WTC11 (cell line): Measurements from ENCODE around the gene RBFOX2. TPM values are rescaled to one million over a fixed set of nuclear protein-coding genes. Genes with fewer than 3 reads are reported as not detected.

Experiments
- ATAC-seq: fragments of 200-7000 bp; cut with Tn5 transposase; 2 replicates; pipeline ENCODE4 v1.10.0; 2021; ENCODE audit warnings: mild to moderate bottlenecking, moderate library complexity
- CTCF ChIA-PET: fragments of 300-600 bp; sonication (Branson Sonifier 250); formaldehyde crosslinking; loops from one replicate; lab custom pipeline; 2021; ENCODE audit warnings: antibody characterized with exemption; lab: Charles Lee
- POLR2A ChIA-PET: fragments of 350-600 bp; sonication (Branson Sonifier 250); formaldehyde crosslinking; loops from one replicate; lab custom pipeline; 2021; ENCODE audit warnings: antibody characterized with exemption; lab: Charles Lee
- DNase-seq: peaks from one replicate; pipeline ENCODE4 v3.0.0; 2021; ENCODE audit warnings: low spot score
- H3K27ac Mint-ChIP-seq: 2 replicates; pipeline ENCODE4 v1.8.0; 2021; ENCODE audit warnings: mixed read lengths
- H3K27me3 Mint-ChIP-seq: 2 replicates; pipeline ENCODE4 v1.8.0; 2021; ENCODE audit warnings: low read depth, mild to moderate bottlenecking, moderate library complexity, mixed read lengths
- H3K36me3 Mint-ChIP-seq: 2 replicates; pipeline ENCODE4 v1.8.0; 2021; ENCODE audit warnings: mixed read lengths
- H3K4me1 Mint-ChIP-seq: 2 replicates; pipeline ENCODE4 v1.8.0; 2022; ENCODE audit warnings: mixed read lengths
- H3K4me3 Mint-ChIP-seq: 2 replicates; pipeline ENCODE4 v1.8.0; 2021; ENCODE audit warnings: mild to moderate bottlenecking, moderate library complexity, mixed read lengths
- H3K9me3 Mint-ChIP-seq: 2 replicates; pipeline ENCODE4 v1.8.0; 2021; ENCODE audit warnings: mixed read lengths
- FOXK1 ChIP-seq: sonication (generic); formaldehyde crosslinking; IDR thresholded peaks from 2 replicates; pipeline ENCODE4 v1.8.0; 2022; ENCODE audit warnings: mild to moderate bottlenecking, moderate library complexity, missing genetic modification reagents
- GTF2I ChIP-seq: fragments of 250-450 bp; sonication (Bioruptor Pico); conservative IDR thresholded peaks from 2 replicates; pipeline ENCODE4 v1.4.0; 2021; ENCODE audit warnings: mild to moderate bottlenecking
- KAT7 ChIP-seq: sonication (generic); formaldehyde crosslinking; IDR thresholded peaks from 2 replicates; pipeline ENCODE4 v1.8.1; 2023; ENCODE audit warnings: missing genetic modification reagents, mild to moderate bottlenecking, borderline replicate concordance
- NR2C2 ChIP-seq: sonication (generic); formaldehyde crosslinking; IDR thresholded peaks from 2 replicates; pipeline ENCODE4 v1.8.0; 2022; ENCODE audit warnings: mild to moderate bottlenecking, missing genetic modification reagents
- RELA ChIP-seq: sonication (generic); formaldehyde crosslinking; IDR thresholded peaks from 2 replicates; pipeline ENCODE4 v1.8.1; 2022; ENCODE audit warnings: missing genetic modification reagents, mild to moderate bottlenecking, borderline replicate concordance
- RORB ChIP-seq: fragments of 250-450 bp; sonication (Bioruptor Pico); IDR thresholded peaks from 2 replicates; pipeline ENCODE4 v1.9.0; 2021; ENCODE audit warnings: mild to moderate bottlenecking
- SP1 ChIP-seq: sonication (generic); formaldehyde crosslinking; conservative IDR thresholded peaks from 2 replicates; pipeline ENCODE4 v1.8.1; 2022; ENCODE audit warnings: missing genetic modification reagents
- TEAD4 ChIP-seq: sonication (generic); formaldehyde crosslinking; IDR thresholded peaks from 2 replicates; pipeline ENCODE4 v1.8.0; 2022; ENCODE audit warnings: mild to moderate bottlenecking, missing genetic modification reagents
- ZNF121 ChIP-seq: sonication (generic); formaldehyde crosslinking; IDR thresholded peaks from 2 replicates; pipeline ENCODE4 v1.8.0; 2023; ENCODE audit warnings: missing genetic modification reagents
- ZNF263 ChIP-seq: sonication (generic); formaldehyde crosslinking; IDR thresholded peaks from 2 replicates; pipeline ENCODE4 v1.8.1; 2022; ENCODE audit warnings: low read depth, mild to moderate bottlenecking, moderate library complexity, missing genetic modification reagents
- ZNF317 ChIP-seq: sonication (generic); formaldehyde crosslinking; IDR thresholded peaks from 2 replicates; pipeline ENCODE4 v1.8.1; 2023; ENCODE audit warnings: low read depth, mild to moderate bottlenecking, moderate library complexity, missing genetic modification reagents, borderline replicate concordance
- ZNF423 ChIP-seq: fragments of 250-450 bp; sonication (Bioruptor Pico); IDR thresholded peaks from 2 replicates; pipeline ENCODE4 v2.1.2; 2022; ENCODE audit warnings: mild to moderate bottlenecking, moderate library complexity
- total RNA-seq: library from RNA; stranded (reverse); gene quantifications from 3 replicates; pipeline ENCODE4 v1.2.3, GENCODE V29; 2021
- TF ChIP-seq, protein P1 (sequence below): fragments of 200-600 bp; IDR thresholded peaks from 2 replicates; pipeline ENCODE4 v1.8.0; 2022; ENCODE audit warnings: antibody characterized with exemption
- TF ChIP-seq, protein P2 (sequence below): fragments of 250-450 bp; sonication (Bioruptor Pico); IDR thresholded peaks from 2 replicates; pipeline ENCODE4 v1.9.0; 2021; ENCODE audit warnings: moderate library complexity, mild to moderate bottlenecking, inconsistent platforms, borderline replicate concordance
- TF ChIP-seq, protein P3 (sequence below): sonication (generic); formaldehyde crosslinking; IDR thresholded peaks from 2 replicates; pipeline ENCODE4 v1.8.0; 2022; ENCODE audit warnings: mild to moderate bottlenecking, missing genetic modification reagents
- TF ChIP-seq, protein P4 (sequence below): sonication (generic); formaldehyde crosslinking; IDR thresholded peaks from 2 replicates; pipeline ENCODE4 v1.8.1; 2022; ENCODE audit warnings: mild to moderate bottlenecking, missing genetic modification reagents, moderate library complexity, borderline replicate concordance
- TF ChIP-seq, protein P5 (sequence below): fragments of 250-450 bp; sonication (Bioruptor Pico); conservative IDR thresholded peaks from 2 replicates; pipeline ENCODE4 v1.9.0; 2021; ENCODE audit warnings: mild to moderate bottlenecking
- TF ChIP-seq, protein P6 (sequence below): fragments of 250-450 bp; sonication (Bioruptor Pico); IDR thresholded peaks from 2 replicates; pipeline ENCODE4 v1.9.0; 2021; ENCODE audit warnings: mild to moderate bottlenecking, borderline replicate concordance
- TF ChIP-seq, protein P7 (sequence below): sonication (generic); formaldehyde crosslinking; IDR thresholded peaks from 2 replicates; pipeline ENCODE4 v1.8.1; 2023; ENCODE audit warnings: mild to moderate bottlenecking, missing genetic modification reagents, moderate library complexity

Gene RBFOX2
- total RNA-seq, 1 experiment from 2014 or later = 107 TPM

DNA sequence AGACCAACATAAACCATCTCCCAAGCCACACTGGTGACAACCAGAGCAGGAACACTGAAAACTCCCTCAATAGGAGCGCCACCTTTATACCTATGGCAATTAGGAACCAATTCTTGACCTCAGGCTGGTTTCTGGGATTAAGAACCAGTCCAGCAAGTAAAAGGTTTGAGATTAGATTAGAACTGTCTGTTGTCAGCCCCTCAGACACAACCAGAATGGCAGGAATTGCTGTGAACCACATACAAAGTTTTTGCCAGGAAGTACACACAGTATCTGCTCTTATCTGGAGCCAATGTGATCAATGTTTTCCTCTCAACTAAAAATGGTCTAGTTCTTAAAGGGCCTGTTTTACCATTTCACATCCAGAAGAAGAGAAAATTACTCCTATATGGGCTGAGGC, 55.2 kb downstream of the RBFOX2 start:
- H3K9me3 Mint-ChIP-seq = no peaks in the 10 kb centered on the region
- H3K36me3 Mint-ChIP-seq = no peaks in the 10 kb centered on the region
- ChIA-PET POLR2A (interaction anchor here (0.5 to 0.6 kb wide), 2 partner anchors 172 to 209 kb away, joined by 3 to 9 read pairs; no protein-coding TSS in a partner anchor), CTCF (interaction anchor here (1.6 kb wide), 1 partner anchor 92 kb away, joined by 6 read pairs; no protein-coding TSS in a partner anchor)
- no peak overlapping the region for H3K27ac Mint-ChIP-seq
- no peaks in the 10 kb centered on the region for H3K27me3 Mint-ChIP-seq
- DNase-seq (no peak), ATAC-seq (no peak)
- TF ChIP-seq ZNF263 (CRISPR knock-in tag) (no peak), RORB (CRISPR knock-in tag) (no peak), ZNF121 (CRISPR knock-in tag) (no peak), RELA (CRISPR knock-in tag) (no peak), GTF2I (CRISPR knock-in tag) (no peak), KAT7 (CRISPR knock-in tag) (no peak), ZNF317 (CRISPR knock-in tag) (no peak), NR2C2 (no peak), SP1 (no peak), ZNF423 (CRISPR knock-in tag) (no peak), FOXK1 (no peak), TEAD4 (CRISPR knock-in tag) (no peak)
- TF ChIP-seq, protein P1, sequence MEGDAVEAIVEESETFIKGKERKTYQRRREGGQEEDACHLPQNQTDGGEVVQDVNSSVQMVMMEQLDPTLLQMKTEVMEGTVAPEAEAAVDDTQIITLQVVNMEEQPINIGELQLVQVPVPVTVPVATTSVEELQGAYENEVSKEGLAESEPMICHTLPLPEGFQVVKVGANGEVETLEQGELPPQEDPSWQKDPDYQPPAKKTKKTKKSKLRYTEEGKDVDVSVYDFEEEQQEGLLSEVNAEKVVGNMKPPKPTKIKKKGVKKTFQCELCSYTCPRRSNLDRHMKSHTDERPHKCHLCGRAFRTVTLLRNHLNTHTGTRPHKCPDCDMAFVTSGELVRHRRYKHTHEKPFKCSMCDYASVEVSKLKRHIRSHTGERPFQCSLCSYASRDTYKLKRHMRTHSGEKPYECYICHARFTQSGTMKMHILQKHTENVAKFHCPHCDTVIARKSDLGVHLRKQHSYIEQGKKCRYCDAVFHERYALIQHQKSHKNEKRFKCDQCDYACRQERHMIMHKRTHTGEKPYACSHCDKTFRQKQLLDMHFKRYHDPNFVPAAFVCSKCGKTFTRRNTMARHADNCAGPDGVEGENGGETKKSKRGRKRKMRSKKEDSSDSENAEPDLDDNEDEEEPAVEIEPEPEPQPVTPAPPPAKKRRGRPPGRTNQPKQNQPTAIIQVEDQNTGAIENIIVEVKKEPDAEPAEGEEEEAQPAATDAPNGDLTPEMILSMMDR = no peak
- TF ChIP-seq, protein P2, sequence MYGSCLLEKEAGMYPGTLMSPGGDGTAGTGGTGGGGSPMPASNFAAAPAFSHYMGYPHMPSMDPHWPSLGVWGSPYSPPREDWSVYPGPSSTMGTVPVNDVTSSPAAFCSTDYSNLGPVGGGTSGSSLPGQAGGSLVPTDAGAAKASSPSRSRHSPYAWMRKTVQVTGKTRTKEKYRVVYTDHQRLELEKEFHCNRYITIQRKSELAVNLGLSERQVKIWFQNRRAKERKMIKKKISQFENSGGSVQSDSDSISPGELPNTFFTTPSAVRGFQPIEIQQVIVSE = no peak
- TF ChIP-seq, protein P3, sequence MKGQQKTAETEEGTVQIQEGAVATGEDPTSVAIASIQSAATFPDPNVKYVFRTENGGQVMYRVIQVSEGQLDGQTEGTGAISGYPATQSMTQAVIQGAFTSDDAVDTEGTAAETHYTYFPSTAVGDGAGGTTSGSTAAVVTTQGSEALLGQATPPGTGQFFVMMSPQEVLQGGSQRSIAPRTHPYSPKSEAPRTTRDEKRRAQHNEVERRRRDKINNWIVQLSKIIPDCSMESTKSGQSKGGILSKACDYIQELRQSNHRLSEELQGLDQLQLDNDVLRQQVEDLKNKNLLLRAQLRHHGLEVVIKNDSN (CRISPR knock-in tag) = no peak
- TF ChIP-seq, protein P4, sequence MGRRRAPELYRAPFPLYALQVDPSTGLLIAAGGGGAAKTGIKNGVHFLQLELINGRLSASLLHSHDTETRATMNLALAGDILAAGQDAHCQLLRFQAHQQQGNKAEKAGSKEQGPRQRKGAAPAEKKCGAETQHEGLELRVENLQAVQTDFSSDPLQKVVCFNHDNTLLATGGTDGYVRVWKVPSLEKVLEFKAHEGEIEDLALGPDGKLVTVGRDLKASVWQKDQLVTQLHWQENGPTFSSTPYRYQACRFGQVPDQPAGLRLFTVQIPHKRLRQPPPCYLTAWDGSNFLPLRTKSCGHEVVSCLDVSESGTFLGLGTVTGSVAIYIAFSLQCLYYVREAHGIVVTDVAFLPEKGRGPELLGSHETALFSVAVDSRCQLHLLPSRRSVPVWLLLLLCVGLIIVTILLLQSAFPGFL (CRISPR knock-in tag) = no peak
- H3K4me1 Mint-ChIP-seq = peaks cover 72% of the 10 kb centered on the region
- no peak overlapping the region for H3K4me3 Mint-ChIP-seq

DNA sequence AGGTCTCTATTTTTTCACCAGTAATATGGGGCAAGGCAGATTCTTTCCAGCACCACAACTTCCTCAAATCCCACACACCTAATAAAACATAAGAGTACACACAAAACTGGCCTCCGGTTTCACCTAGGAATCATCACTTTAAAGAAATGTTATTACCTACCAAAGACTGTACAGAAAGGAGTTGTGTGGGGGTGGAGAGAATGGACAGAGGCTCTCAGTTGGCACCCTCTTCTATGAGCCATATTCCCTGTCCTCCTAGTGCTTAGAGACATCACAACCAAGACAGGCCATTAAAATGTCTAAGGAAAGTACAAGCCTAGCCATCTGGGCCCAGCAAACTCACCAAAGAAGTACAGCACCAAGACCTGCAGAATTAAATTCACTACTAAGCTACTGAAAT, 56.1 kb downstream of the RBFOX2 start:
- CTCF ChIA-PET = no interaction called here
- Mint-ChIP-seq H3K4me1 (peaks cover 68% of the 10 kb centered on the region), H3K36me3 (no peaks in the 10 kb centered on the region), H3K27ac (peak overlapping the region; percentile 57; the same call in 1 of the 2 replicates)
- no peak for ATAC-seq
- TF ChIP-seq, protein P5, sequence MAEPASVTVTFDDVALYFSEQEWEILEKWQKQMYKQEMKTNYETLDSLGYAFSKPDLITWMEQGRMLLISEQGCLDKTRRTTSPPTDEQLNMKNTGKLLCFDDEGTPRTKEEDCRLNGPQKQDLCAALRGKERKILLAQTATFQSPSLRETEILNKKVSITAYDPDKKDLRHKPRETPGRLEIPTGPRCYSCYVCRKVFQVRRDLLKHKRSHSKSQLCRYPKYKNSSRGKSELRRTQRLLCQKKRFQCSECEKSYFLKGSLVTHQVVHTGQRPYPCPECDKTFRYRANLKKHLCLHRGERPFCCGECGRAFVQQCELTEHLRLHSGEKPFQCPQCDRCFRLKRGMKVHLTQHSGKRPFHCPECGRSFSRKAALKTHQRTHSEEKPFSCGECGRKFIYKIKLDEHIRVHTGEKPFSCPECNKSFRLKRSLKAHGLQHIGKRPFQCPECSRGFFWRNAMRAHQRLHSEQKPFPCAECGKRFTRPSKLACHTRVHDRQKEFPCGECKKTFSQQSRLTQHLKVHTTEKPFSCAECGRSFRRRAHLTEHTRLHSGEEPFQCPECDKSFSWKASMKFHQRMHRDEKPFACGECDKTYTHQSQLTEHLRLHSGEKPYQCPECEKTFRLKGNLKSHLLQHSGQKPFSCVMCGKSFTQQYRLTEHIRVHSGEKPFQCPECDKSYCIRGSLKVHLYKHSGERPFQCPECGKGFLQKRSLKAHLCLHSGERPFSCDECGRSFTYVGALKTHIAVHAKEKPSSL (CRISPR knock-in tag) = no peak
- TF ChIP-seq RORB (CRISPR knock-in tag) = no peak
- TF ChIP-seq, protein P6, sequence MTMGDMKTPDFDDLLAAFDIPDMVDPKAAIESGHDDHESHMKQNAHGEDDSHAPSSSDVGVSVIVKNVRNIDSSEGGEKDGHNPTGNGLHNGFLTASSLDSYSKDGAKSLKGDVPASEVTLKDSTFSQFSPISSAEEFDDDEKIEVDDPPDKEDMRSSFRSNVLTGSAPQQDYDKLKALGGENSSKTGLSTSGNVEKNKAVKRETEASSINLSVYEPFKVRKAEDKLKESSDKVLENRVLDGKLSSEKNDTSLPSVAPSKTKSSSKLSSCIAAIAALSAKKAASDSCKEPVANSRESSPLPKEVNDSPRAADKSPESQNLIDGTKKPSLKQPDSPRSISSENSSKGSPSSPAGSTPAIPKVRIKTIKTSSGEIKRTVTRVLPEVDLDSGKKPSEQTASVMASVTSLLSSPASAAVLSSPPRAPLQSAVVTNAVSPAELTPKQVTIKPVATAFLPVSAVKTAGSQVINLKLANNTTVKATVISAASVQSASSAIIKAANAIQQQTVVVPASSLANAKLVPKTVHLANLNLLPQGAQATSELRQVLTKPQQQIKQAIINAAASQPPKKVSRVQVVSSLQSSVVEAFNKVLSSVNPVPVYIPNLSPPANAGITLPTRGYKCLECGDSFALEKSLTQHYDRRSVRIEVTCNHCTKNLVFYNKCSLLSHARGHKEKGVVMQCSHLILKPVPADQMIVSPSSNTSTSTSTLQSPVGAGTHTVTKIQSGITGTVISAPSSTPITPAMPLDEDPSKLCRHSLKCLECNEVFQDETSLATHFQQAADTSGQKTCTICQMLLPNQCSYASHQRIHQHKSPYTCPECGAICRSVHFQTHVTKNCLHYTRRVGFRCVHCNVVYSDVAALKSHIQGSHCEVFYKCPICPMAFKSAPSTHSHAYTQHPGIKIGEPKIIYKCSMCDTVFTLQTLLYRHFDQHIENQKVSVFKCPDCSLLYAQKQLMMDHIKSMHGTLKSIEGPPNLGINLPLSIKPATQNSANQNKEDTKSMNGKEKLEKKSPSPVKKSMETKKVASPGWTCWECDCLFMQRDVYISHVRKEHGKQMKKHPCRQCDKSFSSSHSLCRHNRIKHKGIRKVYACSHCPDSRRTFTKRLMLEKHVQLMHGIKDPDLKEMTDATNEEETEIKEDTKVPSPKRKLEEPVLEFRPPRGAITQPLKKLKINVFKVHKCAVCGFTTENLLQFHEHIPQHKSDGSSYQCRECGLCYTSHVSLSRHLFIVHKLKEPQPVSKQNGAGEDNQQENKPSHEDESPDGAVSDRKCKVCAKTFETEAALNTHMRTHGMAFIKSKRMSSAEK (CRISPR knock-in tag) = no peak
- TF ChIP-seq, protein P7, sequence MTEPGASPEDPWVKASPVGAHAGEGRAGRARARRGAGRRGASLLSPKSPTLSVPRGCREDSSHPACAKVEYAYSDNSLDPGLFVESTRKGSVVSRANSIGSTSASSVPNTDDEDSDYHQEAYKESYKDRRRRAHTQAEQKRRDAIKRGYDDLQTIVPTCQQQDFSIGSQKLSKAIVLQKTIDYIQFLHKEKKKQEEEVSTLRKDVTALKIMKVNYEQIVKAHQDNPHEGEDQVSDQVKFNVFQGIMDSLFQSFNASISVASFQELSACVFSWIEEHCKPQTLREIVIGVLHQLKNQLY = no peak
- TF ChIP-seq, all 79 proteins: peak for 0
- Mint-ChIP-seq H3K27me3 (no peaks in the 10 kb centered on the region), H3K9me3 (no peaks in the 10 kb centered on the region), H3K4me3 (no peak overlapping the region)
- POLR2A ChIA-PET = no interaction called here
- DNase-seq = no peak
